Neuron (in vitro differentiated cells): ENCODE measurements around the gene VGLL4.

Experiments used
- H2AFZ ChIP-seq: one replicate; pipeline ENCODE4 v1.6.1; 2013; ENCODE audit warnings: low read depth, mild to moderate bottlenecking, inconsistent platforms, low read length, moderate library complexity
- H3K27me3 ChIP-seq: one replicate; pipeline ENCODE4 v1.6.1; 2013; ENCODE audit warnings: low read length; ENCODE audit not compliant: insufficient read depth
- H3K36me3 ChIP-seq: one replicate; pipeline ENCODE4 v1.6.1; 2013; ENCODE audit warnings: low read length; ENCODE audit not compliant: insufficient read depth
- H3K4me1 ChIP-seq: one replicate; pipeline ENCODE4 v1.6.1; 2013; ENCODE audit warnings: low read length; ENCODE audit not compliant: insufficient read depth
- H3K4me3 ChIP-seq: 2 replicates; pipeline ENCODE4 v1.5.1; 2013; ENCODE audit warnings: mild to moderate bottlenecking, low read length, moderate library complexity
- H3K9me3 ChIP-seq: one replicate; pipeline ENCODE4 v1.6.1; 2013; ENCODE audit warnings: low read length

VGLL4 gene

GRCh38 chr3:11565932-11566331, 77.8 kb downstream of the VGLL4 start:
- peaks cover 2% of the 10 kb centered on the region for H3K9me3 ChIP-seq
- peaks cover 4% of the 10 kb centered on the region for H3K4me1 ChIP-seq
- no peak overlapping the region for H3K4me3 ChIP-seq
- H3K27me3 ChIP-seq = no peaks in the 10 kb centered on the region
- peaks cover 59% of the 10 kb centered on the region for H3K36me3 ChIP-seq
- H2AFZ ChIP-seq = no peak overlapping the region

- H3K4me3 ChIP-seq = no peak overlapping the region
- peaks cover 6% of the 10 kb centered on the region for H3K4me1 ChIP-seq
- peaks cover 57% of the 10 kb centered on the region for H3K36me3 ChIP-seq
- H2AFZ ChIP-seq = no peak overlapping the region
- peaks cover 2% of the 10 kb centered on the region for H3K9me3 ChIP-seq
- no peaks in the 10 kb centered on the region for H3K27me3 ChIP-seq
Observed at GRCh38 chr3:11565492-11565891, 78.2 kb downstream of the VGLL4 start.

- Histone ChIP-seq H3K4me1 (peaks cover 6% of the 10 kb centered on the region), H3K27me3 (no peaks in the 10 kb centered on the region), H2AFZ (no peak overlapping the region), H3K36me3 (peaks cover 58% of the 10 kb centered on the region), H3K9me3 (peaks cover 2% of the 10 kb centered on the region), H3K4me3 (no peak overlapping the region)
Observed at GRCh38 chr3:11565072-11565471, 78.6 kb downstream of the VGLL4 start.

- Histone ChIP-seq H3K27me3 (no peaks in the 10 kb centered on the region), H3K36me3 (peaks cover 63% of the 10 kb centered on the region), H3K9me3 (peaks cover 2% of the 10 kb centered on the region), H2AFZ (no peak overlapping the region), H3K4me3 (no peak overlapping the region), H3K4me1 (peaks cover 6% of the 10 kb centered on the region)
Observed at GRCh38 chr3:11564577-11565001, 79.1 kb downstream of the VGLL4 start.

GRCh38 chr3:11563865-11564185, 79.9 kb downstream of the VGLL4 start:
- Histone ChIP-seq H3K27me3 (no peaks in the 10 kb centered on the region), H3K4me3 (no peak overlapping the region), H3K4me1 (peaks cover 6% of the 10 kb centered on the region), H3K36me3 (peaks cover 66% of the 10 kb centered on the region), H3K9me3 (peaks cover 2% of the 10 kb centered on the region), H2AFZ (no peak overlapping the region)

GRCh38 chr3:11563159-11563864, 80.4 kb downstream of the VGLL4 start:
- peaks cover 71% of the 10 kb centered on the region for H3K36me3 ChIP-seq

GRCh38 chr3:11562277-11562881, 81.3 kb downstream of the VGLL4 start:
- Histone ChIP-seq H2AFZ (no peak overlapping the region), H3K4me1 (peaks cover 19% of the 10 kb centered on the region), H3K4me3 (no peak overlapping the region), H3K9me3 (peaks cover 2% of the 10 kb centered on the region), H3K27me3 (no peaks in the 10 kb centered on the region), H3K36me3 (peaks cover 63% of the 10 kb centered on the region)

More at GRCh38 chr3:11563159-11563864, 80.4 kb downstream of the VGLL4 start:
- Histone ChIP-seq H3K4me1 (peaks cover 11% of the 10 kb centered on the region), H2AFZ (no peak overlapping the region), H3K27me3 (no peaks in the 10 kb centered on the region), H3K4me3 (no peak overlapping the region), H3K9me3 (peaks cover 2% of the 10 kb centered on the region)

GRCh38 chr3:11560746-11561145, 83.0 kb downstream of the VGLL4 start:
- Histone ChIP-seq H2AFZ (no peak overlapping the region), H3K4me1 (peaks cover 35% of the 10 kb centered on the region), H3K36me3 (peaks cover 49% of the 10 kb centered on the region), H3K27me3 (no peaks in the 10 kb centered on the region), H3K9me3 (no peaks in the 10 kb centered on the region), H3K4me3 (no peak overlapping the region)

GRCh38 chr3:11559816-11560633, 83.7 kb downstream of the VGLL4 start:
- peaks cover 49% of the 10 kb centered on the region for H3K36me3 ChIP-seq
- H3K4me1 ChIP-seq = peaks cover 40% of the 10 kb centered on the region
- H2AFZ ChIP-seq = no peak overlapping the region
- H3K4me3 ChIP-seq = no peak overlapping the region
- no peaks in the 10 kb centered on the region for H3K27me3 ChIP-seq
- H3K9me3 ChIP-seq = no peaks in the 10 kb centered on the region

- peaks cover 52% of the 10 kb centered on the region for H3K36me3 ChIP-seq
Observed at GRCh38 chr3:11558918-11559815, 84.5 kb downstream of the VGLL4 start.

GRCh38 chr3:11558411-11558903, 85.3 kb downstream of the VGLL4 start:
- Histone ChIP-seq H3K4me3 (no peak overlapping the region), H3K4me1 (peaks cover 40% of the 10 kb centered on the region)

More at GRCh38 chr3:11558918-11559815, 84.5 kb downstream of the VGLL4 start:
- no peaks in the 10 kb centered on the region for H3K27me3 ChIP-seq
- no peaks in the 10 kb centered on the region for H3K9me3 ChIP-seq
- H3K4me3 ChIP-seq = no peak overlapping the region
- H2AFZ ChIP-seq = no peak overlapping the region
- H3K4me1 ChIP-seq = peaks cover 40% of the 10 kb centered on the region

GRCh38 chr3:11558002-11558401, 85.7 kb downstream of the VGLL4 start:
- Histone ChIP-seq H3K4me1 (peaks cover 40% of the 10 kb centered on the region), H3K27me3 (no peaks in the 10 kb centered on the region), H3K36me3 (peaks cover 47% of the 10 kb centered on the region), H2AFZ (no peak overlapping the region), H3K4me3 (no peak overlapping the region), H3K9me3 (peaks cover 2% of the 10 kb centered on the region)

More at GRCh38 chr3:11558411-11558903, 85.3 kb downstream of the VGLL4 start:
- no peaks in the 10 kb centered on the region for H3K9me3 ChIP-seq
- H3K27me3 ChIP-seq = no peaks in the 10 kb centered on the region
- no peak overlapping the region for H2AFZ ChIP-seq
- H3K36me3 ChIP-seq = peaks cover 51% of the 10 kb centered on the region
